B cell (primary cell): ENCODE measurements around the gene HMOX1.

ENCODE experiments used
- EZH2 ChIP-seq: IDR thresholded peaks from 2 replicates; pipeline ENCODE4 v1.6.1; 2012; ENCODE audit warnings: borderline replicate concordance, low read depth, mild to moderate bottlenecking, moderate library complexity, low read length; ENCODE audit not compliant: insufficient read depth, poor library complexity, severe bottlenecking
- TF ChIP-seq, protein P1 (sequence below): fragments of 200-600 bp; IDR thresholded peaks from one replicate; pipeline ENCODE4 v1.8.0; 2022; ENCODE audit warnings: antibody characterized with exemption, mild to moderate bottlenecking

- TF ChIP-seq, protein P1, sequence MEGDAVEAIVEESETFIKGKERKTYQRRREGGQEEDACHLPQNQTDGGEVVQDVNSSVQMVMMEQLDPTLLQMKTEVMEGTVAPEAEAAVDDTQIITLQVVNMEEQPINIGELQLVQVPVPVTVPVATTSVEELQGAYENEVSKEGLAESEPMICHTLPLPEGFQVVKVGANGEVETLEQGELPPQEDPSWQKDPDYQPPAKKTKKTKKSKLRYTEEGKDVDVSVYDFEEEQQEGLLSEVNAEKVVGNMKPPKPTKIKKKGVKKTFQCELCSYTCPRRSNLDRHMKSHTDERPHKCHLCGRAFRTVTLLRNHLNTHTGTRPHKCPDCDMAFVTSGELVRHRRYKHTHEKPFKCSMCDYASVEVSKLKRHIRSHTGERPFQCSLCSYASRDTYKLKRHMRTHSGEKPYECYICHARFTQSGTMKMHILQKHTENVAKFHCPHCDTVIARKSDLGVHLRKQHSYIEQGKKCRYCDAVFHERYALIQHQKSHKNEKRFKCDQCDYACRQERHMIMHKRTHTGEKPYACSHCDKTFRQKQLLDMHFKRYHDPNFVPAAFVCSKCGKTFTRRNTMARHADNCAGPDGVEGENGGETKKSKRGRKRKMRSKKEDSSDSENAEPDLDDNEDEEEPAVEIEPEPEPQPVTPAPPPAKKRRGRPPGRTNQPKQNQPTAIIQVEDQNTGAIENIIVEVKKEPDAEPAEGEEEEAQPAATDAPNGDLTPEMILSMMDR = no peak
- TF ChIP-seq EZH2 = no peak
Observed at GRCh38 chr22:35409783-35410662, 29.1 kb downstream of the HMOX1 start.
